AG04449 (cell line): ENCODE data around the gene EXOC7.

Source experiments
- CTCF ChIA-PET: fragments of 350-600 bp; formaldehyde crosslinking; extraction: SDS; loops from one replicate; lab custom pipeline; 2021; ENCODE audit warnings: antibody characterized with exemption; lab: Yijun Ruan, JAX
- POLR2A ChIA-PET: fragments of 400-600, 350-600 bp; formaldehyde crosslinking; extraction: SDS; loops from one replicate; lab custom pipeline; 2020; ENCODE audit warnings: antibody characterized with exemption, inconsistent platforms; lab: Yijun Ruan, JAX
- DNase-seq: peaks from one replicate; pipeline ENCODE4 v3.0.0-alpha.2; 2010; ENCODE audit warnings: low read depth, low spot score
- H3K4me3 ChIP-seq: 2 replicates; pipeline ENCODE4 v1.5.1; 2011; ENCODE audit warnings: low read depth, mild to moderate bottlenecking, control low read depth, low read length
- CTCF ChIP-seq: IDR thresholded peaks from one replicate; pipeline ENCODE4 v1.5.1; 2011; ENCODE audit warnings: mild to moderate bottlenecking, moderate library complexity, low read length, control low read depth, inconsistent platforms; ENCODE audit not compliant: insufficient read depth; ENCODE audit errors: missing control alignments

The EXOC7 gene

DNA sequence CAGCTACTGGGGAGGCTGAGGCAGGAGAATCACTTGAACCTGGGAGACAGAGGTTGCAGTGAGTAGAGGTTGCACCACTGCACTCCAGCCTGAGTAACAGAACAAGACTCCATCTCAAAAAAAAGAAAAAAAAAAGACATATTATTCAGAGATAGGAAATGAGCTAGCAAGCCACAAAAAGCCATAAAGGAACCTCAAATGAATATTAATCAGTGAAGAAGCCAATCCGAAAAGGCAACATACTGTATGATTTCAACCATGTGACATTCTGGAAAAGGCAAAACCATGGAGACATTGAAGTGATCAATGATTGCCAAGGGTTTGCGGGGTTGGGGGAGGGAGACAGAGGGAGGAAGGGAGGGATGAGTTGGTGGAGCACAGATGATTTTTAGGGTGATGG, 8.4 kb upstream of the EXOC7 start:
- DNase-seq = no peak
- no peak for TF ChIP-seq CTCF
- ChIA-PET CTCF (interaction anchor here (0.6 to 2.7 kb wide), 9 partner anchors 8 to 207 kb away, joined by 3 to 12 read pairs (median 3); partner anchors contain the start of gene EXOC7), POLR2A (no interaction called here)
- H3K4me3 ChIP-seq = no peak overlapping the region

GRCh38 chr17:76107509-76107908, 3.9 kb upstream of the EXOC7 start:
- TF ChIP-seq CTCF = no peak
- CTCF ChIA-PET = interaction anchor here (1.2 to 3.6 kb wide), 5 partner anchors 12 to 172 kb away, joined by 4 to 20 read pairs (median 12); no protein-coding TSS in a partner anchor
- POLR2A ChIA-PET = no interaction called here
- DNase-seq = no peak
- H3K4me3 ChIP-seq = no peak overlapping the region

- no peak for DNase-seq
Observed at GRCh38 chr17:76106703-76107102, 3.1 kb upstream of the EXOC7 start.

GRCh38 chr17:76104896-76105231, 1.3 kb upstream of the EXOC7 start:
- no peak for TF ChIP-seq CTCF
- ChIA-PET CTCF (interaction anchor here (0.7 to 2.9 kb wide), 7 partner anchors 15 to 304 kb away, joined by 3 to 22 read pairs (median 3); no protein-coding TSS in a partner anchor), POLR2A (no interaction called here)
- no peak for DNase-seq
- H3K4me3 ChIP-seq = no peak overlapping the region

More at GRCh38 chr17:76106703-76107102, 3.1 kb upstream of the EXOC7 start:
- ChIA-PET POLR2A (no interaction called here), CTCF (interaction anchor here (1.0 to 3.6 kb wide), 10 partner anchors 10 to 173 kb away, joined by 3 to 20 read pairs (median 5); no protein-coding TSS in a partner anchor)
- TF ChIP-seq CTCF = no peak
- H3K4me3 ChIP-seq = no peak overlapping the region

DNA sequence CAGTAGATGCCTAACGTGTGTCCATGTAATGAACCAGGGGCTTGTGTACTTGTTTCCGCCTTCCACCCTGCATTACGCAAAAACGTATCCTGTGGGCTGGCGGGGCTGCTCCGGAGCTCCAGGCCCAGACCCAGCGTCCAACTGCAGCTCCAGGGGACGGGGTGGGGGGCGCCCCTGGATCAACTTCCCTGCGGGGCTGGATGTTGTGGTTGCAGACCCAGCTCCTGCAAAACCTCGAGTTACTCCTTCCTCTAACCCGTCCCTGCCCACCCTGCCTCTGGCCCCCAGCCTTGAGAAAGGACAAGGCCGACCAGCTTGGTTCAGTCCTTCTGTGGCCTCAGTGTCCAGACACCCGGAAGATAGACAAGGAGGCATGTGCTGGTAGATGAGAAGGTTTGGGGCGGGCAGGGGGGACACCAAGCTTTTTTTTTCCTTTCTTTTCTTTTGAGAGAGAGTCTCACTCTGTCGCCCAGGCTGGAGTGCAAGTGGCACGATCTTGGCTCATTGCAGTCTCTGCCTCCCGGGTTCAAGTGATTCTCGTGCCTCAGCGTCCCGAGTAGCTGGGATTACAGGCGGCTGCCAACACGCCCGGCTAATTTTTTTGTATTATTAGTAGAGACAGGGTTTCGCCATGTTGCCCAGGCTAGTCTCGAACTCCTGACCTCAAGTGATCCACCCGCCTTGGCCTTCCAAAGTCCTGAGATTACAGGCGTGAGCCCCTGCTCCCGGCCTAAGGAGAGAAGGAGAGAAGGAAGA, 731 bp upstream of the EXOC7 start:
- TF ChIP-seq CTCF = no peak
- ChIA-PET CTCF (interaction anchor here (0.7 to 2.9 kb wide), 13 partner anchors 8 to 305 kb away, joined by 3 to 23 read pairs (median 4); no protein-coding TSS in a partner anchor), POLR2A (no interaction called here)
- DNase-seq = no peak
- peak overlapping the region; percentile 92 for H3K4me3 ChIP-seq

DNA sequence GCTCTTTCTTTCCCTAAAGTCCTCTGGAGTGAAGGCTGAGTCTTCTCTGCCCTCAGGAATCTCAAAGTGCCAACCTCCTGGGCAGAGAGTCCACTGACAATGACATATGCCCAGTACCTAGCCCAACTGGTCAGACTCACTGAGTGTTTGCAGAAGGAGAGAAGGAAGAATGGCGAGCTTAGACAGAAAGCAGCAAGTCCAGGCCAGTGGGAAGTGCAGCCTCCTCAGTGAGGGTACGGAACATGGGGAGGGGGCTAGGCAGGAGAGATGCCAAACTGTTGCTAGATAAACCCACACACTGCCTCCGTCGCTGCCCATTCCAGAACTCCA, 678 bp downstream of the EXOC7 start:
- DNase-seq = no peak
- no peak for TF ChIP-seq CTCF
- peak overlapping the region; percentile 92 for H3K4me3 ChIP-seq
- CTCF ChIA-PET = interaction anchor here (0.7 to 2.9 kb wide), 9 partner anchors 17 to 200 kb away, joined by 3 to 23 read pairs (median 10); no protein-coding TSS in a partner anchor
- POLR2A ChIA-PET = interaction anchor here (1.0 to 1.4 kb wide), 2 partner anchors 8 to 22 kb away, joined by 4 read pairs; no protein-coding TSS in a partner anchor
